Neural cell (in vitro differentiated cells): ENCODE data around the gene FTCD.

Experiments used
- CTCF ChIP-seq: fragments of 450-650 bp; IDR thresholded peaks from 2 replicates; pipeline ENCODE4 v1.5.1; 2014; ENCODE audit warnings: antibody characterized with exemption, mild to moderate bottlenecking, moderate library complexity; ENCODE audit not compliant: poor library complexity, severe bottlenecking
- EP300 ChIP-seq: fragments of 450-650 bp; conservative IDR thresholded peaks from 2 replicates; pipeline ENCODE4 v1.6.1; 2014; ENCODE audit warnings: antibody characterized with exemption, mild to moderate bottlenecking, moderate library complexity; ENCODE audit not compliant: poor library complexity, severe bottlenecking
- EZH2 ChIP-seq: fragments of 200-600, 300-800 bp; shearing (Covaris generic), sonication (generic); IDR thresholded peaks from 2 replicates; pipeline ENCODE4 v1.6.1; 2014; ENCODE audit warnings: antibody characterized with exemption, low read length, borderline replicate concordance, mild to moderate bottlenecking; ENCODE audit not compliant: insufficient read depth, poor library complexity, severe bottlenecking
- MXI1 ChIP-seq: fragments of 450-650 bp; conservative IDR thresholded peaks from 2 replicates; pipeline ENCODE4 v1.6.1; 2014; ENCODE audit warnings: antibody characterized with exemption, mild to moderate bottlenecking; ENCODE audit not compliant: poor library complexity, severe bottlenecking
- POLR2AphosphoS5 ChIP-seq: IDR thresholded peaks from 2 replicates; pipeline ENCODE4 v1.6.1; 2012
- RAD21 ChIP-seq: fragments of 450-650 bp; conservative IDR thresholded peaks from 2 replicates; pipeline ENCODE4 v1.6.1; 2014; ENCODE audit warnings: antibody characterized with exemption, mild to moderate bottlenecking, moderate library complexity
- REST ChIP-seq: IDR thresholded peaks from 2 replicates; pipeline ENCODE4 v1.6.1; 2012; ENCODE audit warnings: borderline replicate concordance
- TAF1 ChIP-seq: IDR thresholded peaks from 2 replicates; pipeline ENCODE4 v1.6.1; 2012; ENCODE audit warnings: low read depth

GRCh38 chr21:46151989-46152926, 3.1 kb downstream of the FTCD start:
- no peak for TF ChIP-seq EZH2
- TF ChIP-seq CTCF = no peak
- TF ChIP-seq RAD21 = no peak
- no peak for TF ChIP-seq EP300
- no peak for TF ChIP-seq POLR2AphosphoS5
- TF ChIP-seq MXI1 = no peak
- TF ChIP-seq TAF1 = no peak
- no peak for TF ChIP-seq REST
